Measurements from ENCODE around the gene ARNT2.

ARNT2 gene

GRCh38 chr15:80442728-80443403, 38.7 kb downstream of the ARNT2 start:
- DNase-seq (ENCODE audit: low spot score) = no peak

GRCh38 chr15:80444680-80445251, 40.6 kb downstream of the ARNT2 start:
- no peak for DNase-seq (ENCODE audit: low spot score)

- no peak for DNase-seq (ENCODE audit: low spot score)
These were observed 41.3 kb downstream of the ARNT2 start for GRCh38 chr15:80445300-80446041.

- no peak for DNase-seq (ENCODE audit: low spot score)
These were observed 42.9 kb downstream of the ARNT2 start for GRCh38 chr15:80447077-80447476.

GRCh38 chr15:80449825-80450224, 45.6 kb downstream of the ARNT2 start:
- no peak for DNase-seq (ENCODE audit: low spot score)

- no peak for DNase-seq (ENCODE audit: low spot score)
These were observed 46.7 kb downstream of the ARNT2 start for GRCh38 chr15:80450811-80451321.

- no peak for DNase-seq (ENCODE audit: low spot score)
These were observed 48.0 kb downstream of the ARNT2 start for GRCh38 chr15:80452166-80452565.

- DNase-seq (ENCODE audit: low spot score) = no peak
These were observed 51.0 kb downstream of the ARNT2 start for GRCh38 chr15:80455051-80455648.

- DNase-seq (ENCODE audit: low spot score) = peak; percentile 87
These were observed 51.7 kb downstream of the ARNT2 start for GRCh38 chr15:80455668-80456442.

- no peak for DNase-seq (ENCODE audit: low spot score)
These were observed 52.6 kb downstream of the ARNT2 start for GRCh38 chr15:80456517-80457492.

GRCh38 chr15:80457896-80458295, 53.7 kb downstream of the ARNT2 start:
- no peak for DNase-seq (ENCODE audit: low spot score)

- no peak for DNase-seq (ENCODE audit: low spot score)
These were observed 54.4 kb downstream of the ARNT2 start for GRCh38 chr15:80458580-80458979.

GRCh38 chr15:80459380-80459779, 55.2 kb downstream of the ARNT2 start:
- DNase-seq (ENCODE audit: low spot score) = no peak

- DNase-seq (ENCODE audit: low spot score) = no peak
These were observed 55.6 kb downstream of the ARNT2 start for GRCh38 chr15:80459818-80460217.

GRCh38 chr15:80461356-80462095, 57.3 kb downstream of the ARNT2 start:
- no peak for DNase-seq (ENCODE audit: low spot score)

- DNase-seq (ENCODE audit: low spot score) = no peak
These were observed 57.9 kb downstream of the ARNT2 start for GRCh38 chr15:80462111-80462510.

GRCh38 chr15:80462836-80463512, 58.8 kb downstream of the ARNT2 start:
- DNase-seq (ENCODE audit: low spot score) = no peak

GRCh38 chr15:80464951-80465625, 60.9 kb downstream of the ARNT2 start:
- no peak for DNase-seq (ENCODE audit: low spot score)

GRCh38 chr15:80465626-80466005, 61.4 kb downstream of the ARNT2 start:
- DNase-seq (ENCODE audit: low spot score) = no peak

Measured in hepatic stellate cell (primary cell).